GM23338 (cell line): ENCODE measurements around the gene KCNK3. TPM values are rescaled to one million over a fixed set of nuclear protein-coding genes. Genes with fewer than 3 reads are reported as not detected.

ENCODE experiments used
- ATAC-seq: fragments of 200-7000 bp; cut with Tn5 transposase; 3 replicates; pipeline ENCODE4 v1.9.1; 2020
- DNase-seq: peaks from one replicate; pipeline ENCODE4 v3.0.0-alpha.2; 2015; ENCODE audit warnings: low spot score
- H2AFZ ChIP-seq: fragments of 200-600 bp; sonication (generic); 2 replicates; pipeline ENCODE4 v1.8.0; 2016; ENCODE audit warnings: antibody characterized with exemption, mild to moderate bottlenecking, moderate library complexity
- H3F3A ChIP-seq: fragments of 200-600 bp; sonication (generic); replicated peaks from 2 replicates; pipeline ENCODE4 v1.8.0; 2017; ENCODE audit warnings: antibody characterized with exemption, mixed run types, low read depth
- H3K27ac ChIP-seq: fragments of 200-600 bp; sonication (generic); 2 replicates; pipeline ENCODE4 v1.6.1; 2016; ENCODE audit warnings: low read depth
- H3K27me3 ChIP-seq: fragments of 200-600 bp; sonication (generic); 2 replicates; pipeline ENCODE4 v1.8.0; 2016; ENCODE audit warnings: mild to moderate bottlenecking, mixed run types, moderate library complexity; ENCODE audit not compliant: insufficient read depth
- H3K36me3 ChIP-seq: fragments of 200-600 bp; sonication (generic); 2 replicates; pipeline ENCODE4 v1.8.0; 2016; ENCODE audit warnings: mild to moderate bottlenecking; ENCODE audit not compliant: insufficient read depth
- H3K4me1 ChIP-seq: fragments of 200-600 bp; sonication (generic); 2 replicates; pipeline ENCODE4 v1.8.0; 2016; ENCODE audit warnings: mild to moderate bottlenecking, moderate library complexity; ENCODE audit not compliant: insufficient read depth
- H3K4me2 ChIP-seq: fragments of 200-600 bp; sonication (generic); 2 replicates; pipeline ENCODE4 v1.7.1; 2017; ENCODE audit warnings: mixed run types
- H3K4me3 ChIP-seq: fragments of 200-600 bp; sonication (generic); 2 replicates; pipeline ENCODE4 v1.6.1; 2016; ENCODE audit warnings: mixed run types
- H3K79me2 ChIP-seq: fragments of 200-600 bp; sonication (generic); replicated peaks from 2 replicates; pipeline ENCODE4 v1.8.0; 2017; ENCODE audit warnings: mild to moderate bottlenecking; ENCODE audit not compliant: insufficient read depth
- H3K9me2 ChIP-seq: fragments of 200-600 bp; sonication (generic); 2 replicates; pipeline ENCODE4 v1.8.0; 2017; ENCODE audit not compliant: insufficient read depth
- H4K20me1 ChIP-seq: fragments of 200-600 bp; sonication (generic); replicated peaks from 2 replicates; pipeline ENCODE4 v1.8.0; 2017; ENCODE audit warnings: mild to moderate bottlenecking; ENCODE audit not compliant: insufficient read depth
- H3K27ac Mint-ChIP-seq: 2 replicates; pipeline ENCODE4 v1.8.0; 2020; ENCODE audit warnings: inconsistent platforms, mild to moderate bottlenecking, moderate library complexity, mixed read lengths
- H3K27me3 Mint-ChIP-seq: 3 replicates; pipeline ENCODE4 v1.8.0; 2022; ENCODE audit warnings: low read depth, mild to moderate bottlenecking, moderate library complexity, mixed read lengths, inconsistent platforms; ENCODE audit not compliant: insufficient read depth, poor library complexity
- H3K36me3 Mint-ChIP-seq: 3 replicates; pipeline ENCODE4 v1.8.0; 2021; ENCODE audit warnings: low read depth, mild to moderate bottlenecking, inconsistent platforms, moderate library complexity, mixed read lengths
- H3K4me1 Mint-ChIP-seq: 3 replicates; pipeline ENCODE4 v1.8.0; 2020; ENCODE audit warnings: mild to moderate bottlenecking, inconsistent platforms, mixed read lengths
- H3K4me3 Mint-ChIP-seq: 3 replicates; pipeline ENCODE4 v1.8.0; 2021; ENCODE audit warnings: moderate library complexity, mild to moderate bottlenecking, inconsistent platforms, mixed read lengths
- H3K9me3 Mint-ChIP-seq: 3 replicates; pipeline ENCODE4 v1.8.0; 2020; ENCODE audit warnings: moderate library complexity, mild to moderate bottlenecking, inconsistent platforms, mixed read lengths
- CREB1 ChIP-seq: fragments of 250-450 bp; sonication (Bioruptor Pico); IDR thresholded peaks from 2 replicates; pipeline ENCODE4 v1.5.0; 2020; ENCODE audit warnings: low read depth, mild to moderate bottlenecking, moderate library complexity
- CTCF ChIP-seq, 2 experiments: fragments of 200-600 bp in 1 of 2; sonication (generic) in 1 of 2; conservative IDR thresholded peaks; 2 replicates each; pipeline versions ENCODE4 v1.5.1 to v1.6.1; 2016 to 2017; ENCODE audit warnings: antibody characterized with exemption in 2 of 2, low read depth in 2 of 2, mild to moderate bottlenecking in 2 of 2, moderate library complexity in 1 of 2
- ETS1 ChIP-seq: IDR thresholded peaks from 2 replicates; pipeline ENCODE4 v1.6.1; 2016; ENCODE audit warnings: antibody characterized with exemption
- EZH2 ChIP-seq: fragments of 200-600 bp; sonication (generic); IDR thresholded peaks from one replicate; pipeline ENCODE4 v1.8.0; 2017; ENCODE audit warnings: antibody characterized with exemption, mild to moderate bottlenecking, low read depth; ENCODE audit not compliant: unreplicated experiment
- EZH2phosphoT487 ChIP-seq: fragments of 200-600 bp; sonication (generic); IDR thresholded peaks from one replicate; pipeline ENCODE4 v1.8.1; 2018; ENCODE audit warnings: antibody characterized with exemption; ENCODE audit not compliant: unreplicated experiment
- JUNB ChIP-seq: IDR thresholded peaks from one replicate; pipeline ENCODE4 v1.6.1; 2016; ENCODE audit warnings: antibody characterized with exemption; ENCODE audit not compliant: unreplicated experiment
- NANOG ChIP-seq: IDR thresholded peaks from 2 replicates; pipeline ENCODE4 v1.6.1; 2016; ENCODE audit warnings: antibody characterized with exemption, borderline replicate concordance
- POLR2AphosphoS5 ChIP-seq: IDR thresholded peaks from 2 replicates; pipeline ENCODE4 v1.6.1; 2016; ENCODE audit warnings: antibody characterized with exemption, low read depth
- REST ChIP-seq: IDR thresholded peaks from one replicate; pipeline ENCODE4 v1.6.1; 2018; ENCODE audit warnings: antibody characterized with exemption; ENCODE audit not compliant: unreplicated experiment
- STAT1 ChIP-seq: IDR thresholded peaks from one replicate; pipeline ENCODE4 v1.6.1; 2016; ENCODE audit warnings: antibody characterized with exemption; ENCODE audit not compliant: unreplicated experiment
- ZNF114 ChIP-seq: fragments of 250-450 bp; sonication (Bioruptor Pico); IDR thresholded peaks from 2 replicates; pipeline ENCODE4 v1.5.0; 2020; ENCODE audit warnings: mild to moderate bottlenecking, moderate library complexity
- ZNF331 ChIP-seq: fragments of 250-450 bp; sonication (Bioruptor Pico); IDR thresholded peaks from 2 replicates; pipeline ENCODE4 v1.5.0; 2020; ENCODE audit warnings: low read depth, mild to moderate bottlenecking, moderate library complexity
- ZNF462 ChIP-seq: fragments of 250-450 bp; sonication (Bioruptor Pico); IDR thresholded peaks from 2 replicates; pipeline ENCODE4 v1.5.0; 2020; ENCODE audit warnings: mild to moderate bottlenecking, moderate library complexity
- polyA plus RNA-seq: library from polyadenylated mRNA; unstranded; fragments of >200 nt; fragmentation: Nextera tagmentation; extraction: Ambion mirVana; gene quantifications from 2 replicates; pipeline ENCODE4 v1.2.1, GENCODE V29; 2016
- total RNA-seq: library from RNA; depleted of rRNA; stranded (reverse); fragments of >200 nt; shearing (Covaris generic); gene quantifications from 2 replicates; pipeline ENCODE4 v1.2.3, GENCODE V29; 2014

KCNK3 gene
- total and polyA plus RNA-seq, 2 experiments from 2014 or later: not detected

- Mint-ChIP-seq H3K9me3 (no peaks in the 10 kb centered on the region), H3K27me3 (no peaks in the 10 kb centered on the region), H3K4me1 (peaks cover 5% of the 10 kb centered on the region; the same call in 2 of the 3 replicates), H3K27ac (no peak overlapping the region), H3K4me3 (no peak overlapping the region), H3K36me3 (no peaks in the 10 kb centered on the region)
- H3K27me3 ChIP-seq: no peaks in the 10 kb centered on the region
- no peaks in the 10 kb centered on the region for H3K4me1 ChIP-seq
- H3K79me2 ChIP-seq: no peaks in the 10 kb centered on the region
- no peaks in the 10 kb centered on the region for H3K9me2 ChIP-seq
- DNase-seq (no peak), ATAC-seq (no peak)
- TF ChIP-seq ZNF462: no peak
- TF ChIP-seq STAT1: no peak
- no peak for TF ChIP-seq REST
- TF ChIP-seq JUNB: no peak
- no peak for TF ChIP-seq ZNF331 (CRISPR knock-in tag)
- TF ChIP-seq EZH2: no peak
- TF ChIP-seq EZH2phosphoT487: no peak
- no peak for TF ChIP-seq ZNF114 (CRISPR knock-in tag)
- no peak for TF ChIP-seq ETS1
- TF ChIP-seq POLR2AphosphoS5: no peak
- no peak for TF ChIP-seq CREB1 (CRISPR knock-in tag)
- no peak for TF ChIP-seq CTCF (conservative IDR thresholded peaks at IDR 0.05; ENCODE audit: low read depth in 2 of 2)
- no peak for TF ChIP-seq NANOG
- no peaks in the 10 kb centered on the region for H3K36me3 ChIP-seq
- H3K4me2 ChIP-seq: no peak overlapping the region
- no peak overlapping the region for H3K4me3 ChIP-seq
- no peak overlapping the region for H3K27ac ChIP-seq
- H2AFZ ChIP-seq: no peak overlapping the region
- H4K20me1 ChIP-seq: no peaks in the 10 kb centered on the region
- H3F3A ChIP-seq: no peaks in the 10 kb centered on the region
Observed at GRCh38 chr2:26702025-26702424, 9.5 kb downstream of the KCNK3 start.
